ENCODE measurements around the gene CACNA2D2. TPM values are rescaled to one million over a fixed set of nuclear protein-coding genes. Genes with fewer than 3 reads are reported as not detected.

Gene CACNA2D2
- total RNA-seq, 1 experiment from 2014 or later, result 22.0 TPM

- H3K36me3 Mint-ChIP-seq, result no peaks in the 10 kb centered on the region
- ATAC-seq (no peak), DNase-seq (ENCODE audit: low spot score) (no peak)
- no peak overlapping the region; the same call in 1 of the 2 replicates for H3K27ac Mint-ChIP-seq
- H3K4me3 Mint-ChIP-seq, result no peak overlapping the region
- 0 out of 2 replicates have a peak, but pooled peaks have one; percentile 31 for TF ChIP-seq ZNF423 (CRISPR knock-in tag; IDR thresholded peaks at IDR 0.05)
- no peak for TF ChIP-seq CREM (CRISPR knock-in tag; IDR thresholded peaks at IDR 0.05)
- peaks cover 56% of the 10 kb centered on the region for H3K4me1 Mint-ChIP-seq
- H3K9me3 Mint-ChIP-seq, result no peaks in the 10 kb centered on the region
- POLR2A ChIA-PET, result interaction anchor here (0.6 to 1.0 kb wide), 5 partner anchors 16 to 862 kb away, joined by 3 to 4 read pairs (median 4); partner anchors contain the start of gene MANF
- peaks cover 12% of the 10 kb centered on the region for H3K27me3 Mint-ChIP-seq (ENCODE audit: low read depth)
- CTCF ChIA-PET, result interaction anchor here (0.5 to 3.8 kb wide), 14 partner anchors 9 to 186 kb away, joined by 3 to 24 read pairs (median 3); partner anchors contain the start of gene CISH
Measured at GRCh38 chr3:50523279-50523811, 19.9 kb upstream of the CACNA2D2 start.

GRCh38 chr3:50521572-50521971 is 18.1 kb upstream of the CACNA2D2 start:
- peaks cover 73% of the 10 kb centered on the region for H3K4me1 Mint-ChIP-seq
- no peak overlapping the region for H3K27ac Mint-ChIP-seq
- H3K27me3 Mint-ChIP-seq (ENCODE audit: low read depth), result peaks cover 12% of the 10 kb centered on the region
- POLR2A ChIA-PET, result interaction anchor here (0.6 to 1.3 kb wide), 2 partner anchors 13 to 175 kb away, joined by 4 to 5 read pairs; no protein-coding TSS in a partner anchor
- DNase-seq (ENCODE audit: low spot score) (no peak), ATAC-seq (no peak)
- CTCF ChIA-PET, result interaction anchor here (0.9 to 2.6 kb wide), 5 partner anchors 17 to 156 kb away, joined by 3 to 17 read pairs (median 3); no protein-coding TSS in a partner anchor
- H3K36me3 Mint-ChIP-seq, result no peaks in the 10 kb centered on the region
- no peaks in the 10 kb centered on the region for H3K9me3 Mint-ChIP-seq
- H3K4me3 Mint-ChIP-seq, result no peak overlapping the region
- TF ChIP-seq, protein P1, sequence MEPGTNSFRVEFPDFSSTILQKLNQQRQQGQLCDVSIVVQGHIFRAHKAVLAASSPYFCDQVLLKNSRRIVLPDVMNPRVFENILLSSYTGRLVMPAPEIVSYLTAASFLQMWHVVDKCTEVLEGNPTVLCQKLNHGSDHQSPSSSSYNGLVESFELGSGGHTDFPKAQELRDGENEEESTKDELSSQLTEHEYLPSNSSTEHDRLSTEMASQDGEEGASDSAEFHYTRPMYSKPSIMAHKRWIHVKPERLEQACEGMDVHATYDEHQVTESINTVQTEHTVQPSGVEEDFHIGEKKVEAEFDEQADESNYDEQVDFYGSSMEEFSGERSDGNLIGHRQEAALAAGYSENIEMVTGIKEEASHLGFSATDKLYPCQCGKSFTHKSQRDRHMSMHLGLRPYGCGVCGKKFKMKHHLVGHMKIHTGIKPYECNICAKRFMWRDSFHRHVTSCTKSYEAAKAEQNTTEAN (CRISPR knock-in tag; IDR thresholded peaks at IDR 0.05), result no peak
- no peak for TF ChIP-seq E2F5 (CRISPR knock-in tag; IDR thresholded peaks at IDR 0.05)
- no peak for TF ChIP-seq ATF2 (CRISPR knock-in tag; IDR thresholded peaks at IDR 0.05; ENCODE audit: borderline replicate concordance, low read depth)

DNA sequence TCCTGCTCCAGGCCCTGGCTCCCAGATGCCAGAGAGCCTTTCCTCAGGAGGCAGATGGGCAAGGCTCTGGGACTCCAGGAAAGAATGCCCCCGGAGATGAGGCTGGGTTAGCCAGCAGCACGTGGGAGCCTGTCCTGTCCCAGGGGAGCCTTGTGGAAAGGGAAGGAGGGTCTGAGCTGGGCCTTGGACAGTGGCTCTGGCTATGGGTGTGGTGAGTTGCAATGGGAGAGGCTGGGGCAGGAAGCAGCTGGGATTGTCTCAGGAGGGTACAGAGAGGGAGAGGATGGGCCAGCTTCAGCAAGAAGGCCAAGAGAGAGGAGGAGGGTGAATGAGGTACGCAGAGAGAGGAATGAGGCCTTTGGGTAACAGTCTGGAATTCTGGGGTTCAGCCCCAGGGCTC is 17.4 kb upstream of the CACNA2D2 start:
- Mint-ChIP-seq H3K9me3 (no peaks in the 10 kb centered on the region), H3K4me1 (peaks cover 79% of the 10 kb centered on the region), H3K27me3 (ENCODE audit: low read depth) (peaks cover 12% of the 10 kb centered on the region), H3K27ac (peak overlapping the region; percentile 7; the same call in 1 of the 2 replicates), H3K4me3 (no peak overlapping the region), H3K36me3 (no peaks in the 10 kb centered on the region)
- DNase-seq (ENCODE audit: low spot score), result no peak
- no peak; the same call in 1 of the 2 replicates for ATAC-seq
- POLR2A ChIA-PET, result interaction anchor here (0.6 kb wide), 1 partner anchor 174 kb away, joined by 4 read pairs; no protein-coding TSS in a partner anchor
- CTCF ChIA-PET, result interaction anchor here (1.3 to 2.0 kb wide), 2 partner anchors 21 to 155 kb away, joined by 3 to 15 read pairs; no protein-coding TSS in a partner anchor
- TF ChIP-seq ZNF317 (CRISPR knock-in tag; IDR thresholded peaks at IDR 0.05; ENCODE audit: borderline replicate concordance, low read depth), result no peak
- TF ChIP-seq, protein P2, sequence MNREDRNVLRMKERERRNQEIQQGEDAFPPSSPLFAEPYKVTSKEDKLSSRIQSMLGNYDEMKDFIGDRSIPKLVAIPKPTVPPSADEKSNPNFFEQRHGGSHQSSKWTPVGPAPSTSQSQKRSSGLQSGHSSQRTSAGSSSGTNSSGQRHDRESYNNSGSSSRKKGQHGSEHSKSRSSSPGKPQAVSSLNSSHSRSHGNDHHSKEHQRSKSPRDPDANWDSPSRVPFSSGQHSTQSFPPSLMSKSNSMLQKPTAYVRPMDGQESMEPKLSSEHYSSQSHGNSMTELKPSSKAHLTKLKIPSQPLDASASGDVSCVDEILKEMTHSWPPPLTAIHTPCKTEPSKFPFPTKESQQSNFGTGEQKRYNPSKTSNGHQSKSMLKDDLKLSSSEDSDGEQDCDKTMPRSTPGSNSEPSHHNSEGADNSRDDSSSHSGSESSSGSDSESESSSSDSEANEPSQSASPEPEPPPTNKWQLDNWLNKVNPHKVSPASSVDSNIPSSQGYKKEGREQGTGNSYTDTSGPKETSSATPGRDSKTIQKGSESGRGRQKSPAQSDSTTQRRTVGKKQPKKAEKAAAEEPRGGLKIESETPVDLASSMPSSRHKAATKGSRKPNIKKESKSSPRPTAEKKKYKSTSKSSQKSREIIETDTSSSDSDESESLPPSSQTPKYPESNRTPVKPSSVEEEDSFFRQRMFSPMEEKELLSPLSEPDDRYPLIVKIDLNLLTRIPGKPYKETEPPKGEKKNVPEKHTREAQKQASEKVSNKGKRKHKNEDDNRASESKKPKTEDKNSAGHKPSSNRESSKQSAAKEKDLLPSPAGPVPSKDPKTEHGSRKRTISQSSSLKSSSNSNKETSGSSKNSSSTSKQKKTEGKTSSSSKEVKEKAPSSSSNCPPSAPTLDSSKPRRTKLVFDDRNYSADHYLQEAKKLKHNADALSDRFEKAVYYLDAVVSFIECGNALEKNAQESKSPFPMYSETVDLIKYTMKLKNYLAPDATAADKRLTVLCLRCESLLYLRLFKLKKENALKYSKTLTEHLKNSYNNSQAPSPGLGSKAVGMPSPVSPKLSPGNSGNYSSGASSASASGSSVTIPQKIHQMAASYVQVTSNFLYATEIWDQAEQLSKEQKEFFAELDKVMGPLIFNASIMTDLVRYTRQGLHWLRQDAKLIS (CRISPR knock-in tag; IDR thresholded peaks at IDR 0.05; ENCODE audit: borderline replicate concordance), result no peak
- TF ChIP-seq SMAD3 (CRISPR knock-in tag; IDR thresholded peaks at IDR 0.05; ENCODE audit: borderline replicate concordance), result no peak
- TF ChIP-seq ZNF281 (CRISPR knock-in tag; IDR thresholded peaks at IDR 0.05), result no peak
- TF ChIP-seq GABPB1 (CRISPR knock-in tag; IDR thresholded peaks at IDR 0.05), result no peak
- TF ChIP-seq ZNF512 (CRISPR knock-in tag; IDR thresholded peaks at IDR 0.05; ENCODE audit: borderline replicate concordance), result no peak
- TF ChIP-seq CBFB (CRISPR knock-in tag; IDR thresholded peaks at IDR 0.05; ENCODE audit: low read depth), result no peak
- no peak for TF ChIP-seq MYBL2 (CRISPR knock-in tag; IDR thresholded peaks at IDR 0.05)
- TF ChIP-seq SMAD4 (CRISPR knock-in tag; IDR thresholded peaks at IDR 0.05), result no peak
- no peak for TF ChIP-seq FOXP1 (CRISPR knock-in tag; IDR thresholded peaks at IDR 0.05; ENCODE audit: borderline replicate concordance)
- no peak for TF ChIP-seq OVOL2 (CRISPR knock-in tag; IDR thresholded peaks at IDR 0.05; ENCODE audit: borderline replicate concordance)
- TF ChIP-seq ZNF219 (CRISPR knock-in tag; IDR thresholded peaks at IDR 0.05; ENCODE audit: borderline replicate concordance), result no peak
- TF ChIP-seq, protein P3, sequence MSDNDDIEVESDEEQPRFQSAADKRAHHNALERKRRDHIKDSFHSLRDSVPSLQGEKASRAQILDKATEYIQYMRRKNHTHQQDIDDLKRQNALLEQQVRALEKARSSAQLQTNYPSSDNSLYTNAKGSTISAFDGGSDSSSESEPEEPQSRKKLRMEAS (CRISPR knock-in tag; IDR thresholded peaks at IDR 0.05), result no peak
